DMS153 (cell line): ENCODE data around the gene PNMA6F.

Experiments
- DNase-seq: peaks from one replicate; lab custom pipeline; 2025; lab: John Stamatoyannopoulos, UW

The PNMA6F gene

DNA sequence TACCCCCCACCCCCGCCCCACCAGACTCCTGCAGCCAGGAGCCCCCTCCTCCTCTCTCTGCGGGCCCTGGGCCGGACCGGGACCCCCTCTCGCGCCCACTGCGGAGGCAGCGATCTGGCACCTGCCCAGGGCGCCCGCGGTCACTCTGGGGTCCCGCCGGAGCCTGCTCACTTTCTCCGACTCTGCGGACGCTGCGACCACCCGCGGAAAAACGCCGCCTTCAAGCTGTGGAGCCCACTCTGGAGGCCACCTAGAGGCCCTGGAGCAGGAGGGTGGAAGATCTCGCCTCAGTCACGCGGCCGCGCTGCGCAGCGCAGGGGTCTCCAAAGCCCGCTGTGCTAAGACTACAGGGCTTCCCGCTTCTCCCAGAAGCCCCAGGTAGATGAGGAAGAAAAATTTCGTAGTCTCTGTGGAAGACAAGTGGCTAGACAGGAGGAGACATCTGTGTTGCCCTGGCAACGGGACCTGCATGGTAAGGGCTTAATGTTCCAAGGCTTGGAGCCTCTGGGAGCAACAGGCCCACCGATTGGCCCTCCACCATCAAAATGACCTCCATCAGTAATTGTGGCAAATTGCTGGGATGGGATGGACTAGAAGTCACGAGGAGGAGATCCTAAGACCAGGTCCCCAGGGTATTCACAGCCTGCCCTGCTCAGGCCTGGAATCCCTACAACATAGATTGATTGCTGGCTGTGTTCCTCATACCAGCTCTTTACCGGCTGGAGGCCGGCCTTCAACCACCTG is at the start of gene PNMA6F:
Gene PNMA6F (minus strand): TSS at position 387 of the 744 bp plus-strand sequence. CDS start 1,093 bp downstream, outside the sequence.
- DNase-seq: no peak

- DNase-seq: no peak
Measured at GRCh38 chrX:153371256-153371655, 49.7 kb upstream of the PNMA6F start.

DNA sequence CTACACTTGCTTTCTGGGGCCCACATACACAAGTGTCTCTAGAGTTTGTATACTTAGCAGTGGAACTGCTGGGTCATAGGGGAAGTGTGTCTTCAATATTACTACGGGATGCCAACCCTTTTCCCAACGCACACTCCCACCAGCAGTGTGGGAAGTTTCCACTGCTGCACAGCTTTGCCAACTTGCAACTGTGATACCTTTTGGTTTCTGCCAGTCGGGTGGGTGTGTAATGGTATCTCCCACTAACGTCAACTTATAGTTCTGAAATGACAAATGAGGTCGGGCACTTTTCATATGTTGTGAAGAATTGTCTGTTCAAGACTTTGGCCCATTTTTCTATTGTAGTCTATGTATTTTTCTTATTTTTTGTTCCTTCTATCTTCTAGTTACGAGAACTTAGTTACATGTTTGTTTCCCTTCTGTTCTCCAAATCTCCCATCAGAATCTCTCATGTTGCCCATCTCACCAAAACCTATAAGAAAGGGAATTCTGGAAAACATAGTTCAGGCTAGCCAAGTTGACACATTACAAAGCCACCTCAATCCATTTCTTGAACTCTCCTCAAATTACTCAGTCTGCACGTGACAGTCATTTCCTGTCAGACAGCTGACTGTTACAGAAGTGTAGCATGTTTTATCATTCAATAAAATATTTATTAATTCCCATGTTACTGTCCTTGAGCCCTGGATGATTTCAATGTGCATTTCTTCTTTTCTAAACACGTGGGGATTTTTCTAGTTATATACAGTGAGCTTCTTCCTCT is 48.9 kb upstream of the PNMA6F start:
- no peak for DNase-seq

DNA sequence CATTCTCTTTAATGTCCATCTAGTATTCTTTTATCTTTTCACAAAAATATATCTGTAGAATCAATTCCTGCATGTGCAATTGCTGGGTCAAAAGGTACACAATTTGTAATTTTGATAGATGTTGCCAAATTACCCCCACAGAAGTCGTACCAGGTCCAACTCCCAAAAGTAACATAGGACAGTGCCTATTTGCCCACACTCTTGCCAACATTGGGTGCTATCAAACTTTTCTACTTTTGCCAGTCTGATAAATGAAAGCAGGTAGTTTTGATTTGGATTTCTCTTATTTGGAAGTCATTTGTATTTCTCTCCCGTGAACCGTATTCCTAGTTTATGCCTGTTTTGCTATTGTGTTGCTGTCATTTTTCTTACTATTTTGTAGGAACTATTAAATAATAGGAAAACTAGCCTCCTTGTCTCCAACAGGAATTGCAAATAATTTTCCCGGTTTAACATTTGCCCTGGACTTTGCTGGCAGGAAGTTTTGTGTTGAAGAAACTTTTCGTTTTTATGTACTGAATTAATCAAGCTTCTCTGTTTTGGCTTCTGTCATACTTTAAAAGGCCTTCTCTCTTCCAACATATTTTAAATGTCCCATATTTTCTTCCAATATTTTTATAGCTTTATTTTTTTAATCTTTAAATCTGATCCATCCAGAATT is 45.4 kb upstream of the PNMA6F start:
- DNase-seq: no peak

DNA sequence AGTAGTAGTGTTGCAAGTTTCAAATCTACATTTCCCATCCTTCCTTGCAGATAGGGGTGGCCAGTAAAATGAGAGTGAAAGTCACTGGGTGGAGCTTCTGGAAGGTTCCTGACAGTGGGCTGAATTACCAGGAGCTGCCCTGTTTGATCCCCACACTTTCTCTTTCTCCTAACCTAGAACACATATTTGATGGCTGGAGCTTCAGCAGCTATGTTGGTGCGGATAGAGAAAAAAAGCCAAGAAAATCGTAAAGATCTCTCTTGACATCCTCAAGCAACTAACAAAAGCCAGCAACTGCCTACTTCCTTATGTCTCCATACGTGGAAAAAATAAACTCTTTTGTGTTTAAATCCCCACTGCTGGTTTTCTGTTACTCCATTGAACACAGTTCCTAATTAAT is 44.6 kb upstream of the PNMA6F start:
- DNase-seq: no peak

GRCh38 chrX:153365670-153366069 is 44.1 kb upstream of the PNMA6F start:
- DNase-seq: no peak

- DNase-seq: no peak
Measured at GRCh38 chrX:153361781-153362397, 40.3 kb upstream of the PNMA6F start.

DNA sequence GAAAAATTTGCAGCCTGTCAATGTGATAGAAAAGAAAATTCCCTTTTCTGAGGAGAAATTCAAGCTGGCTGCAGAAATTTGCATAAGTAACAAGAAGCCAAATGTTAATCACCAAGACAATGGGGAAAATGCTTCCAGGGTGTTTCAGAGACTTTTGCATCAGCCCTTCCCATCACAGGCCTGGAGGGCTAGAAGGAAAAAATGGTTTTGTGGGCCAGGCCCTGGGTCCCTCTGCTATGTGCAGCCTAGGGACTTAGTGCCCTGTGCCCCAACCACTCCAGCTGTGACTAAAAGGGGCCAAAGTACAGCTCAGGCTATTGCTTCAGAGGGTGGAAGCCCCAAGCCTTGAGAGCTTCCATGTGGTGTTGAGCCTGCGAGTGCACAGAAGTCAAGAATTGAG is 36.3 kb upstream of the PNMA6F start:
- no peak for DNase-seq

DNA sequence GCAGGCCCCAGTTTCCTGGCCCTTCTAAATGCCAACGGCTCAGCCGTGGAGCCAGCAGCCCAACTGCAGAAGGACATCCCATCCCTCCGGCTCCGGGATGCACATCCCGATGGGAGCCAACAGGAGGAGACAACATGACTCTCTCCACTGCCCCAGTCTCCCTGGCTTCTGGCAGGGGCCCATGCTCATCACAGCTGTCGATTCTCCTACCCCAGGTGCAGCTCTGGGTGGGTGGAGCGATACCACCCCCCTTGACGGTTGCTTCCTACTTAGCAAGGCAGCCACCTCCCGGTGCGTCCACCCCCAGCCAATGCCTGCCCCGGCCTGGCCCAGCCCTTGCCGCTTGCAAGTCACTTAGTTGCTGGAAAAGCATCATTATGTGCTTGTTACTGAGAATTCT is 31.8 kb upstream of the PNMA6F start:
- no peak for DNase-seq

- DNase-seq: no peak
Measured at GRCh38 chrX:153352858-153353257, 31.3 kb upstream of the PNMA6F start.

DNA sequence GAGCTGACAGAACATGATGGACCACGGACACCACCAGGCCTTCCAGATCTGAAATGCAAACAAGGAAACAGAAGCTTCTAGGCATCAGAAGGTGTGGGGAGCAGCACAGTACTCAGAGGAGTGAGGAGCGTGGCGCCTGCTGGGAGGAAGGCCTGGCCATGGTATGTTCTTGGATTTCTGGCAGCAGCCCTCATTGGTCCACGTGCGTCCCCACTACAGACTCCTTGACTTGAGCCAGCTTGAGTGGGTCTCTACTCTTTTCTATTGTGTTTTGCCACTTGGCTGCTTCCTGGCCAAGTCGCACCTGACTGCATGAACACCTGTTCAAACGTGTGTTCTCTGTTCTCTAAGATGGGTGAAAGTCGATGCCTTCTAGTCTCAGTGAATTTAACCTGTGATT is 30.4 kb upstream of the PNMA6F start:
- no peak for DNase-seq

GRCh38 chrX:153349952-153350351 is 28.4 kb upstream of the PNMA6F start:
- no peak for DNase-seq

GRCh38 chrX:153348421-153348820 is 26.9 kb upstream of the PNMA6F start:
- no peak for DNase-seq

DNA sequence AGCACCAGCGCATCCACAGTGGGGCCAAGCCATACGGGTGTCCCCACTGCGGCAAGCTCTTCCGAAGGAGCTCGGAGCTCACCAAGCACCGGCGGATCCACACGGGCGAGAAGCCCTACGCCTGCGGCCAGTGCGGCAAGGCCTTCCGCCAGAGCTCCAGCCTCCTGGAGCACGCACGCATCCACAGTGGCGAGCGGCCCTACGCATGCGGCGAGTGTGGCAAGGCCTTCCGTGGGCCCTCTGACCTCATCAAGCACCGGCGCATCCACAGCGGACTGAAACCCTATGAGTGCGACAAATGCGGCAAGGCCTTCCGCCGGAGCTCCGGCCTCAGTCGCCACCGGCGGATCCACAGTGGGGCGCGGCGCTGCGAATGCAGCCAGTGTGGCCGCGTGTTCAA is 26.0 kb upstream of the PNMA6F start:
- DNase-seq: no peak

DNA sequence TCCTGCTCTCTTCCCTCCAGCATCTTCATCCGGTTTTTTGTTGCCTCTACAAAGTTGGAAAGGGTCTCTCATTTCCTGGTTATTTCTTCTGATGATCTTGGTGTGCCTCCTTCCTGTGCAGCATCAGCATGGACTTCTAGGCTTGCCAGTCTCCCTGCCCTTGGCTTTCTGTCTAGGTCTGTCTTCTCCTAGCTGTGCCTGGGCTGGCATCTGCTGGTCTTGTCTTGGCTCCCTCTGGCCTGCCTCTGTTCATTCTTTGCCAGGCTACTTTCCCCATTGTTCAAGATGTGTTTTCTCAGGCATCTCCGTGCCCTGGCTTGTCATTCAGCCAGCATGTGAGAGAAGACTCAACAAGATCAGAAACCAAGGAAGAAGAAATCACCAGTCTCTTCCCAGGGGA is 22.1 kb upstream of the PNMA6F start:
- no peak for DNase-seq

- DNase-seq: no peak
Measured at GRCh38 chrX:153342762-153343558, 21.4 kb upstream of the PNMA6F start.

GRCh38 chrX:153340111-153340510 is 18.5 kb upstream of the PNMA6F start:
- no peak for DNase-seq

DNA sequence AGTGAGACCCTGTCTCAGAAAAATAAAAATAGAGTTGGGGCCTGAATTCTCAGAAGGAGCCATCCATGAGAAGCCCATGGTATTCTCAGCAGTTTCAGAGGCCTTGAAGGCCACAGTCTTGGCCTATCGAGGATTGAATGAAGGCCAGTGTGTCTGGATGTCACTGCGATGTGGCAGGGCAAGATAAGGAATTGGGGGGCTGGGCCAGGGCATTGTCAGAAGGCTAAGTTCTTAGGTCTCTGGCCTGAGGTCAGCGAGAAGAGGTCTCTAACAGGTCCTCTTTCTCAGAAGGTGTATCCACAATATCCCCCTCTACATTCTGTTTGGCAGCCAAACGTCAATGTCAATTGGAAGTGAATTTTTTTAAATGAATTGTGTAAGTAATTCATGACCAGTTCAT is 18.1 kb upstream of the PNMA6F start:
- no peak for DNase-seq

- DNase-seq: no peak
Measured at GRCh38 chrX:153338836-153339235, 17.3 kb upstream of the PNMA6F start.

DNA sequence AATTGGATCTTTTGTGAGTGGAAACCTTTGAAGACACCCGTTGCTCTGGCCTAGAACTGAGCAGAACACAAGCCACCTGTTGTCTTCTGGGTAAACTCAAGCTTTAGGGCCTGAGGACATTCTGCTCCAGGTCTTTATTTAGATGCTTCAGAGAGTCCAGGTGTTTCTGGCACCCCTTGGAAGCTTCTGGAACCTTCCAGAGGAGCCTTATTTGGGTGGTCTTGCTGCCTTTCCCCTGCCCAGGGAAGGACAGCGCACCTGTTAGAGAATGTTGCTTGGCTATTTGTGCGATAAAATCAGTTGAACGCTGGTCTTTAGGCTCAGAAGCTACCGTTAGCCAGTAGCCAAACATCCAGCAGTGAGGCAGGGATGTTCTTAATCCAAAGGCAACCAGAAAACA is 15.4 kb upstream of the PNMA6F start:
- no peak for DNase-seq

DNA sequence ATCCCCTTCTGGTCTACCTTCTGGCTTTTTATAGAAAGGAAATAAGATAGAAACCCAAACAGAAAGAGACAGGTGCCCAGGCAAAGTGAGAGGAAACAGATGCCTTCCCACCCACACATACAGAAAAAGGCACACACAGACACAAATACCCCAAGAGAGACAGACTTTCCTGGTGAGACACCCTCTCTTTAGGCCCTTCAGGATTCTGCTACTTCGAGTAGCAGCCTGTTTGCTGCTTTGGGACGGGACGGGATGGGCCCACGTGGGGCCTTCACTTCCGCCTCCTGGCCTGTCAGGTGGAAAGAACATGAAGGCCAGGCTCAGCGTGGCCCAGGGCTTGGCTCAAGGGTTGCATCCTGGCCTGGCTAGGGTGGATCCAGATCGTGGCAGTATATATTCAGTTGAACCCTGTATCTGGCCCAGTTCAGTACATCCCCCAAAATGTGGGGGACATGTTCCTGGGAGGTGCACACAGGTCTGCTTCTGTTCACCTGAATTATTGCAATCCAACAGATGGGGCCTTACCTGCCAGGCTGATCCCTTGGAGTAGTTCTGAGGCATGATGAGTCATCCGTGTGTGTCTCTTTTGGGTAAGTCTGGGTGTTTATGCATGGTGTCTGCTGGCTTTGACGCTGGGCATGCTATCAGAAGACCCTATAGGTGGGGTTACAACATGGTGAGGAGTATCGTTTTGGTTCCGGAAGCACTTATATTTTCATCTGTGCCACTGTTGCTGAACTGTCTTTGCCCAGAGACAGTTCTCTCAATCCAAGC is 14.7 kb upstream of the PNMA6F start:
- no peak for DNase-seq
